H9 (cell line): ENCODE data around the gene ZP3. TPM values are rescaled to one million over a fixed set of nuclear protein-coding genes. Genes with fewer than 3 reads are reported as not detected.

Source experiments
- DNase-seq: peaks from one replicate; pipeline ENCODE4 v3.0.0-alpha.2; 2017
- H2AFZ ChIP-seq: one replicate; pipeline ENCODE4 v1.6.1; 2013; ENCODE audit warnings: mild to moderate bottlenecking, low read length, control low read depth, moderate library complexity
- H2AK5ac ChIP-seq: 2 replicates; pipeline ENCODE4 v1.6.1; 2013; ENCODE audit warnings: low read length, control low read depth, mixed read lengths; ENCODE audit not compliant: insufficient read length
- H2BK120ac ChIP-seq: one replicate; pipeline ENCODE4 v1.6.1; 2013; ENCODE audit warnings: low read depth, mild to moderate bottlenecking, low read length, control low read depth, inconsistent platforms; ENCODE audit not compliant: poor library complexity, severe bottlenecking
- H2BK12ac ChIP-seq: 2 replicates; pipeline ENCODE4 v1.6.1; 2013; ENCODE audit warnings: low read length, control low read depth, mixed read lengths, low read depth; ENCODE audit not compliant: insufficient read length
- H2BK15ac ChIP-seq: 2 replicates; pipeline ENCODE4 v1.6.1; 2013; ENCODE audit warnings: low read depth, low read length, control low read depth
- H2BK20ac ChIP-seq: one replicate; pipeline ENCODE4 v1.6.1; 2013; ENCODE audit warnings: low read depth, mild to moderate bottlenecking, low read length, control low read depth, inconsistent platforms; ENCODE audit not compliant: poor library complexity, severe bottlenecking
- H2BK5ac ChIP-seq: 2 replicates; pipeline ENCODE4 v1.6.1; 2013; ENCODE audit warnings: low read length, control low read depth, mixed read lengths; ENCODE audit not compliant: insufficient read length
- H3K14ac ChIP-seq: 2 replicates; pipeline ENCODE4 v1.6.1; 2013; ENCODE audit warnings: low read length, control low read depth; ENCODE audit not compliant: insufficient read depth
- H3K18ac ChIP-seq: 2 replicates; pipeline ENCODE4 v1.6.1; 2013; ENCODE audit warnings: low read depth, mild to moderate bottlenecking, mixed read lengths, low read length, control low read depth; ENCODE audit not compliant: insufficient read length
- H3K23ac ChIP-seq: 2 replicates; pipeline ENCODE4 v1.6.1; 2013; ENCODE audit warnings: low read length, control low read depth, mixed read lengths, low read depth; ENCODE audit not compliant: insufficient read length
- H3K23me2 ChIP-seq: 2 replicates; pipeline ENCODE4 v1.6.1; 2013; ENCODE audit warnings: low read depth, mild to moderate bottlenecking, mixed read lengths, low read length, control low read depth; ENCODE audit not compliant: insufficient read length, poor library complexity, severe bottlenecking
- H3K27ac ChIP-seq: 2 replicates; pipeline ENCODE4 v1.5.1; 2013; ENCODE audit warnings: low read length, control low read depth, mixed read lengths, low read depth; ENCODE audit not compliant: insufficient read length
- H3K27me3 ChIP-seq: 2 replicates; pipeline ENCODE4 v1.6.1; 2013; ENCODE audit warnings: low read length, control low read depth, inconsistent platforms; ENCODE audit not compliant: insufficient read depth
- H3K4ac ChIP-seq: 2 replicates; pipeline ENCODE4 v1.6.1; 2013; ENCODE audit warnings: low read depth, mild to moderate bottlenecking, control low read depth, inconsistent platforms, low read length, moderate library complexity
- H3K4me1 ChIP-seq: 2 replicates; pipeline ENCODE4 v1.6.1; 2013; ENCODE audit warnings: low read length, control low read depth, inconsistent platforms; ENCODE audit not compliant: insufficient read depth
- H3K4me2 ChIP-seq: 2 replicates; pipeline ENCODE4 v1.6.1; 2013; ENCODE audit warnings: low read length, control low read depth, mixed read lengths; ENCODE audit not compliant: insufficient read length, insufficient read depth
- H3K56ac ChIP-seq: 2 replicates; pipeline ENCODE4 v1.6.1; 2013; ENCODE audit warnings: low read depth, mild to moderate bottlenecking, mixed read lengths, low read length, control low read depth; ENCODE audit not compliant: insufficient read length
- H3K79me1 ChIP-seq: 2 replicates; pipeline ENCODE4 v1.6.1; 2013; ENCODE audit warnings: low read depth, mild to moderate bottlenecking, moderate library complexity, low read length, control low read depth, inconsistent platforms; ENCODE audit not compliant: insufficient read depth, poor library complexity, severe bottlenecking
- H3K79me2 ChIP-seq: 2 replicates; pipeline ENCODE4 v1.6.1; 2013; ENCODE audit warnings: low read length, control low read depth, inconsistent platforms; ENCODE audit not compliant: insufficient read depth
- H3K9ac ChIP-seq: 2 replicates; pipeline ENCODE4 v1.6.1; 2013; ENCODE audit warnings: low read length, control low read depth, mixed read lengths; ENCODE audit not compliant: insufficient read length; ENCODE audit errors: extremely low read depth
- H3K9me3 ChIP-seq: one replicate; pipeline ENCODE4 v1.6.1; 2013; ENCODE audit warnings: low read depth, low read length, inconsistent platforms; ENCODE audit not compliant: control insufficient read depth
- H3T11ph ChIP-seq: one replicate; pipeline ENCODE4 v1.6.1; 2013; ENCODE audit warnings: mild to moderate bottlenecking, low read length, control low read depth, inconsistent platforms
- H4K20me1 ChIP-seq: one replicate; pipeline ENCODE4 v1.6.1; 2013; ENCODE audit not compliant: control insufficient read depth, insufficient read length, insufficient read depth
- H4K5ac ChIP-seq: 2 replicates; pipeline ENCODE4 v1.6.1; 2013; ENCODE audit warnings: low read depth, mild to moderate bottlenecking, mixed read lengths, low read length, control low read depth; ENCODE audit not compliant: insufficient read length
- H4K8ac ChIP-seq: replicated peaks from 2 replicates; pipeline ENCODE4 v1.6.1; 2013; ENCODE audit warnings: low read length, control low read depth, mixed read lengths, low read depth; ENCODE audit not compliant: insufficient read length
- H4K91ac ChIP-seq: 2 replicates; pipeline ENCODE4 v1.6.1; 2013; ENCODE audit warnings: low read depth, mild to moderate bottlenecking, moderate library complexity, mixed read lengths, low read length, control low read depth; ENCODE audit not compliant: insufficient read length
- H3K27ac Mint-ChIP-seq, 3 experiments: 2 replicates in 2 of 3; 3 replicates in 1 of 3; pipeline ENCODE4 v1.8.0; 2020 to 2021; ENCODE audit warnings: mixed read lengths in 3 of 3, mild to moderate bottlenecking in 1 of 3, moderate library complexity in 1 of 3
- H3K27me3 Mint-ChIP-seq: 2 replicates; pipeline ENCODE4 v1.8.0; 2021; ENCODE audit warnings: low read depth, mild to moderate bottlenecking, moderate library complexity, mixed read lengths
- H3K36me3 Mint-ChIP-seq, 3 experiments: 2 replicates in 2 of 3; 3 replicates in 1 of 3; pipeline ENCODE4 v1.8.0; 2020 to 2021; ENCODE audit warnings: low read depth in 3 of 3, mixed read lengths in 3 of 3; ENCODE audit not compliant: insufficient read depth in 1 of 3
- H3K4me1 Mint-ChIP-seq, 2 experiments: 2 replicates each; pipeline ENCODE4 v1.8.0; 2020; ENCODE audit warnings: mixed read lengths in 2 of 2
- H3K4me3 Mint-ChIP-seq, 2 experiments: 2 replicates in 1 of 2; 3 replicates in 1 of 2; pipeline ENCODE4 v1.8.0; 2020 to 2021; ENCODE audit warnings: mild to moderate bottlenecking in 2 of 2, mixed read lengths in 2 of 2, moderate library complexity in 1 of 2
- H3K9me3 Mint-ChIP-seq, 2 experiments: 2 replicates in 1 of 2; 3 replicates in 1 of 2; pipeline ENCODE4 v1.8.0; 2020; ENCODE audit warnings: mild to moderate bottlenecking in 2 of 2, mixed read lengths in 2 of 2, moderate library complexity in 1 of 2
- WGBS: extraction: QIAGEN DNeasy Blood & Tissue Kit; methylation state at CpG from one replicate; pipeline ENCODE4 v1.1.7; 2013; ENCODE audit warnings: missing lambda C conversion rate, low lambda C conversion rate, mixed read lengths; ENCODE audit not compliant: insufficient read length; ENCODE audit errors: extremely low coverage; 5-methylcytosine and 5-hydroxymethylcytosine counted together
- total RNA-seq: library from RNA; stranded (reverse); gene quantifications from 2 replicates; pipeline ENCODE4 v1.2.1, GENCODE V29; 2021
- TF ChIP-seq, protein P1 (sequence below): fragments of 200-600 bp; sonication (generic); conservative IDR thresholded peaks from 3 replicates; pipeline ENCODE4 v1.8.0; 2021; ENCODE audit warnings: antibody characterized with exemption, mild to moderate bottlenecking

Gene ZP3
- total RNA-seq, 1 experiment from 2014 or later, result 1.3 TPM

DNA sequence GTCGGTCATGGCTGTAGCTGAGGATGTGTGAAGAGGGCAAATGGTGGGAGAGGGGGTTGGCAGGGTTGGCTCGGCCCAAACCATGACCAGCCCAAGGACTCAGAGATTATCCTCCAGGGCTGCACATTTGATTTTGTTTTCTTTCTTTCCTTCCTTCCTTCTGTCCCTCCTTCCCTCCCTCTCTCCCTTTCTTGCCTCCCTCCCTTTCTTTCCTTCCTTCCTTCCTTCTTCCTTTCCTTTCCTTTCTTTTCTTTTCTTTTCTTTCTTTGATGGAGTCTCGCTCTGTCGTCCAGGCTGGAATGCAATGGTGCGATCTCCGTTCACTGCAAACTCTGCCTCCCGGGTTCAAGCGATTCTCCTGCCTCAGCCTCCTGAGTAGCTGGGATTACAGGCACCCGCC lies 19.0 kb upstream of the ZP3 start:
- Histone ChIP-seq H4K8ac (no peak overlapping the region), H3K23me2 (no peaks in the 10 kb centered on the region), H3K4ac (no peak overlapping the region), H3K4me1 (peaks cover 5% of the 10 kb centered on the region; the same call in 1 of the 2 replicates), H3K9me3 (no peaks in the 10 kb centered on the region), H3K18ac (no peak overlapping the region), H3K56ac (no peak overlapping the region), H3K14ac (no peak overlapping the region), H4K91ac (no peak overlapping the region), H3K9ac (no peak overlapping the region), H2BK12ac (no peak overlapping the region), H3K4me2 (no peak overlapping the region), H3K23ac (no peak overlapping the region), H2BK120ac (no peak overlapping the region), H2BK15ac (no peak overlapping the region), H3K79me2 (no peaks in the 10 kb centered on the region), H2BK20ac (no peak overlapping the region), H4K20me1 (no peaks in the 10 kb centered on the region), H3T11ph (no peak overlapping the region), H2AK5ac (no peak overlapping the region), H3K27ac (no peak overlapping the region), H4K5ac (no peak overlapping the region), H3K79me1 (no peaks in the 10 kb centered on the region), H2AFZ (no peak overlapping the region), H2BK5ac (no peak overlapping the region), H3K27me3 (no peaks in the 10 kb centered on the region)
- Mint-ChIP-seq H3K36me3 (no peaks in the 10 kb centered on the region; a peak in 1 of 7 replicates), H3K9me3 (no peaks in the 10 kb centered on the region; a peak in 1 of 5 replicates), H3K4me3 (no peak overlapping the region), H3K4me1 (peaks cover 21 to 31% of the 10 kb centered on the region in 2 experiments), H3K27me3 (no peaks in the 10 kb centered on the region), H3K27ac (peak overlapping the region in 2 of 3 experiments; percentile 24 to 45; a peak in 2 of 7 replicates)
- TF ChIP-seq, protein P1, sequence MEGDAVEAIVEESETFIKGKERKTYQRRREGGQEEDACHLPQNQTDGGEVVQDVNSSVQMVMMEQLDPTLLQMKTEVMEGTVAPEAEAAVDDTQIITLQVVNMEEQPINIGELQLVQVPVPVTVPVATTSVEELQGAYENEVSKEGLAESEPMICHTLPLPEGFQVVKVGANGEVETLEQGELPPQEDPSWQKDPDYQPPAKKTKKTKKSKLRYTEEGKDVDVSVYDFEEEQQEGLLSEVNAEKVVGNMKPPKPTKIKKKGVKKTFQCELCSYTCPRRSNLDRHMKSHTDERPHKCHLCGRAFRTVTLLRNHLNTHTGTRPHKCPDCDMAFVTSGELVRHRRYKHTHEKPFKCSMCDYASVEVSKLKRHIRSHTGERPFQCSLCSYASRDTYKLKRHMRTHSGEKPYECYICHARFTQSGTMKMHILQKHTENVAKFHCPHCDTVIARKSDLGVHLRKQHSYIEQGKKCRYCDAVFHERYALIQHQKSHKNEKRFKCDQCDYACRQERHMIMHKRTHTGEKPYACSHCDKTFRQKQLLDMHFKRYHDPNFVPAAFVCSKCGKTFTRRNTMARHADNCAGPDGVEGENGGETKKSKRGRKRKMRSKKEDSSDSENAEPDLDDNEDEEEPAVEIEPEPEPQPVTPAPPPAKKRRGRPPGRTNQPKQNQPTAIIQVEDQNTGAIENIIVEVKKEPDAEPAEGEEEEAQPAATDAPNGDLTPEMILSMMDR, result no peak
- no CpG with 5 or more reads among the region's 9 CpGs for WGBS
- DNase-seq, result no peak
